HG03457 (cell line): ENCODE results near the gene P3H4.

Source experiments
- ATAC-seq: cut with Tn5 transposase; IDR thresholded peaks from one replicate; pipeline ENCODE4 v1.9.1; 2021; ENCODE audit warnings: moderate number of reproducible peaks; ENCODE audit not compliant: unreplicated experiment

P3H4 gene

DNA sequence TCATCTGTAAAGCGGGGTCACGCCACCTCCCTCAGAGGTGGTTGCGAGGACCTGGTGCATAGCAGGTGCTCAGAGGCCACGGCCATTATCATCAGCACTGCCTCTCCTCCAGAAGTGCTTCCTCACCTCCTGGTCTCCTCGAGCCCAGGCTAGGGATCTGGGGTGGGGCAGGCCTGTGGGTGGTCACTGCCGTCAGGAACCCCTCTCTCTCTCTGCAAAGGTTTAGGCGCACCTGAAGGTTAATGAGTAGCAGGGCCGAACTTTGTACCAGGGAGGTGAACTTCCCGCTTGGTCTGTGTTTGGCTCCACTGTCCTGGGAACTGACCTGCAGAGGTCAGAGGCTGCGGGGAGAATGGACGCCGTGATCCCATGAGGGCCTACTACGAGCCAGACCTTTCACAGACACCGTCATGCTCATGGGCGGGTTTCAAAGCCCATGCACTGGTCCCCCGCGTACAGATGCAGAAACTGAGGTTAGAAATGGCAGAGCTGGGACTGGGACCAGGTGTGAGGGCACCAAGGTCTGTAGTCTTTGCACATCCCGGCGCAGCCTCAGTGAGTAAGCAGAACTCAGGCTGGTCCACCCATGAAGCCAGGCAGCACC is 39.1 kb downstream of the P3H4 start:
- ATAC-seq = no peak

DNA sequence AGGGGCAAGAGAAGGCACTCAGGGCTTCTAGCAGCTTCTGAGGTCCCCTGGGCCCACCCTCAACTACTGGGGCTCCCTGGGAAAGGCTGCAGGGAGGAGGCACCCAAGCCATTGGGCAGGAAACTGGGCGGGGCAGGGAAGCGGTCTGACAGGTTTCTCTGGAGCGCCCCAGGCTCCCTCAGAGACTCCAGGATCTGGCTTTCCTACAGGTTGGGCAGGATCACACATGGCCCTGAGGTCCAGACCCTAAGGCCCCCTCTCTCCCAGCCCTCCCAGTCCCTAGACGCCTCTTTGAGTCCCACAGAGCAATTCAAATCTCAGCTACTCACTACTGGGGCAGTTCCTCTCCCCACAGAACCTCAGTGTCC is 39.5 kb downstream of the P3H4 start:
- ATAC-seq = no peak

DNA sequence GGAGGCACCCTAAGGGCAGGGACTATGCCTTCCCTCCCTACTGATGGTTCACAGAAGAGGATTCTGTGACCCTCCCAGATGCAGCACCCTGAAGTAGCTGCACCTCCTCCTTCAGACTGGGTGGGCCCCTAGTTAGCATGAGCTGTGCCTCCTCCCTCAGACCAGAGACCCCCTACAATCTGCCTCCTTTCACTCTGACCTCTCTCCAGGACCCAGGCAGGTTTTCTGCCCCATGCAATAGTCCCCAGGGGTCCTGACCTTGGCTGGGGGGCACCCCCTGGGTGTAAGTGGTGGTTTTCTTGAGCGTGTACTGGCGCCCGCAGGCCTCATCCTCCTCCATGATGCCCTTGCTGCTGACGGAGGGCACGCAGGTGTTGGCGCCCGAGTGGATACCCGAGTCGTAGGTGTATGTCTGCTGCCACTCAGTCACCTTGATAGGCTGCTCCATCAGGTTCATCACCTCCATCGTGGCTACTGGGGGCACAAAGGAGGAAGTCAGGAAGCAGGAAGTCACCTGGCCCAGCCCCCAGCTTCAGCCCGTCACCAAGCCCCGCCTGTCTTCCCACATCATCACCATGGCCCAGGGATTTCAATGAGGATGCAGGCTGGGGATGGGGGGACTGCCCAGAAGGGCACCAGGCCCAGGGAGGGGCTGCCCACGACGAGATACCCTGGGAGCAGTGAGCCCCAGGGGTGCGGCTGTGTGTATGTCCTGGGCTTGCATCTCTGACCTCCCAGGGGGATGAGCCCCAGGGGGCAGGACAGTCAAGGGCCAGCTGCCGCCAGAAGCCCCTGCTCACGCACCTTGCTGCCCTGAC is 40.2 kb downstream of the P3H4 start:
- ATAC-seq = no peak

DNA sequence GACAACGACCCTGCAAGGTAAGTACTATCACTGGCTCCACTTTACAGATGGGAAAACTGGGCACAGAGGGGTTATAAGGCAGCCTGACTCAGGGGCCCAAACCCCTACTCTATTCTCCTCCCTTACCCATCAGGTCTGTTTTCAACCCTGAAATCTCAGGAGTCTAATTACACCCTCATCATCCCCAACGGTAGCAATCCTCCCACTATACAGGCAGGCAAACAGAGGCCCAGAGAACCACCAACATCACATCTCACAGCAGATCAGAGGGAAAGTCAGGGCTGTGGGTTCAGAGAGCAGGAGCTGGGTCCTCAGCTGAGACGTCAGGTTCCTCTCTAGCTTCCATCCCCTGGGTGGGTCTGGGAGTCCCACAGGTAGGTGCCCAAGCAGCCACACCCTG is 41.8 kb downstream of the P3H4 start:
- ATAC-seq = no peak

DNA sequence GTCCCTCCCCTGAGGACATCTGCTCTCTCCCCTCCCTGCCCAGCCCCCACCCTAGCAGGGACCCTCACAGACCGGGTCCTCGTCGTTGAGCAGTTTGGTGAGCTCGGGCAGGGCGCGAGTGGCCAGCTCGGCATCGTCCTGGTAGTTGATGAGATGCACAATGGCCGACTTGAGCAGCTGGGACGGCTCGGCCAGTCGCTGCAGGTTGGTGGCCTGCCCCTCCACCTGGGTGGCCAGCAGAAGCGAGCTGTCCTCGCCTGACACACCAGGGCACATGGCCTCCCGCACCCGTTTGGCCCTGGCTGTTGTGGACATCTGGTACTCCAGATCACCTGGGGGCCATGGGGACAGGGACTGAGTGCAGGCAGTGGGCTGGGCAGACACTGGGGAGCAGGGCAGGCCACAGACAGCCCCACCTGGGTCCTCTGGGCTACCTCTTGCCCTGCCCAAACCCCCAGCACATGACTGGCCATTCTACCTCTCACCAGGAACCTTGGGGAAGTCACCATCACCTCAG is 42.3 kb downstream of the P3H4 start:
- ATAC-seq = no peak

DNA sequence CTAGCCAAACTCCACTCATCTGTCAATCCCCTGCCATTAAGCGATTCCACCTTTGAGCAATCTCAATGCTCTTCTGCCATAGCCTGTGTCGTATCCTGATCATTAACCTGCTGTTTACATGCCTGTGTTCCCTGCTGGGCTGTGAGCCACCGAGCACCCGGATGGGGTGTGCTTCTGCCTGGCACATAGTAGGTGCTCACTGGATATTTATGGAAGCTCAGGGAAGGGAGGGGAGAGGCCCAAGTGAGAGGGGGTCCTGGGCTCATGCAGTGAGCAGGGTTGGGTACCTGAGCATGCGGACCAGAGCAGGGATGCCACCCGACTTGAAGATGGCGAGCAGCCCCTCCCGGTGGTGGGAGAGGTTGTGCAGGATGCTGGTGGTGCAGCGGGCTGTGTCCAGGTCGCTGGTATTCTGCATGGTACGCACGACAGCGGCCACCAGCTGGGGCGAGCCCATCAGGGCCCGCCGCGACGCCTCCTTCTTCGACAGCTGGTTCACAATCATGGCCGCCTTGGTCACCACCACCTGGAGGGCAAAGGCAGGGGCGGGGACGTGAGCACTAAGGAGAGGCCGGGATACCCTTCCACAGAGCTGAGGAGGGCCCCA is 43.0 kb downstream of the P3H4 start:
- no peak for ATAC-seq

- ATAC-seq = no peak
These were observed 44.3 kb downstream of the P3H4 start for GRCh38 chr17:41767324-41768042.

DNA sequence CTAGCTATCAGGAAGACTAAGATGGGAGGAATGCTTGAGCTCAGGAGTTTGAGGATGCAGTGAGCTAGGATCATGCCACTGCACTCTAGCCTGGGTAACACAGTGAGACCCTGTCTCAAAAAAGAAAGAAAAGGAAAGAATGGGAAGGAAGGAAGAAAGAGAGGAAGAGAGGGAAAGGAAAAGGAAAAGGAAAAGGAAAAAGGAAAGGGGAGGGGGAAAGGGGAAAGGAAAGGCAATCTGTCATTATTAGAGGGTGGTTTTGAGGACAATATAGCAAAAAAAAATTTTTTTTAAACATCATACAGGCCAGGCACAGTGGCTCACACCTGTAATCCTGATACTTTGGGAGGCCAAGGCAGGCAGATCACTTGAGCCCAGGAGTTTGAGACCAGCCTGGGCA is 45.6 kb downstream of the P3H4 start:
- ATAC-seq = no peak

GRCh38 chr17:41763327-41763726 is 48.4 kb downstream of the P3H4 start:
- ATAC-seq = no peak

- ATAC-seq = no peak
These were observed 48.9 kb downstream of the P3H4 start for GRCh38 chr17:41762841-41763240.

- no peak for ATAC-seq
These were observed 49.4 kb downstream of the P3H4 start for GRCh38 chr17:41762391-41762790.

- ATAC-seq = no peak
These were observed 50.9 kb downstream of the P3H4 start for GRCh38 chr17:41760878-41761277.

DNA sequence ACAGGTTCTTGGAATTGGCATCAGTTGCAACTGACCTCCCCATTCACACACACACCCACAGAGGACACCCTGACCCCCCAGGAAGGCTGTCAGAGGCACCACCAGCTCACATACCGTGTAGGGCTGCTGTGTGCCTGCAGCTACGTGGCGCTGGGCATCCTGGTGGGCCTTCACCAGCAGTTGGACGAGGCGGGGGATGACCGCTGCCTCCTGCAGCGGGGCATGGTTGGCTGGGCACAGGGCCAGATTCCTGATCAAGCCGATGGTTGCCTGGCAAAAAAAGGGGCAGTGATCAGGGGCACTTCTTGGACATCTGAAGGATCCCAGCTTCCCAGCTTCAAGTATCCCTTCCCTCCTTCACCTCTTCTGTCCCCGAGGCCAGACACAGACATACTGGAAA is 53.1 kb downstream of the P3H4 start:
- ATAC-seq = no peak

DNA sequence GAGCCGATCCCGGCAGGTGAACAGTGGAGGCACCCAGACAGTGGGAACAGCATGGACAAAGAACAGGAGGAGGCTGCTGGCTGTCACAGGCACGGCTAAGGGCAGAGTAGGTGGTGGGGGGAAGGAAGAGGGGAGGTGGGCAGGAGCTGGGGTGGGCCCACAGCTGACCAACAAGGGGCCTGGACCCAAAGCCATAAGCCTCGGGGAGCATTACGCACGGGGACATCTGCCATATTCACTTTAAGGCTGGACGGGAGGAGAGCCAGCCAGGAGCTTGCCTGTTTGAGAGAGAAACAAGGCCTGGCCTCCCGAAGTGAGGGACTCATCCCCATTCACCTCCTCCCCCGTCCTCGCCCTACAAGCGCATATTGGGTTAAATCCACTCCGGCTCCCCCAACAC is 57.7 kb downstream of the P3H4 start:
- ATAC-seq = no peak
